Activated T-cell treated with anti-CD3 and anti-CD28 coated beads, Interleukin-2, amount 50 U/mL, for 72 hours (primary cell): Measurements from ENCODE around the gene RHOF. TPM values are rescaled to one million over a fixed set of nuclear protein-coding genes. Genes with fewer than 3 reads are reported as not detected.

Experiments used
- ATAC-seq, 2 donors: fragments of 150-1000 bp; cut with Tn5 transposase; replicated peaks in 1 of 2; 2 replicates each; pipeline ENCODE4 v1.10.0; 2021; ENCODE audit warnings: moderate library complexity in 2 of 2, mild to moderate bottlenecking in 1 of 2
- DNase-seq, 2 donors: peaks; one replicate each; pipeline ENCODE4 v3.0.0; 2021 to 2022; ENCODE audit warnings: mixed read lengths in 1 of 2
- H3K27ac Mint-ChIP-seq: one replicate; pipeline ENCODE4 v1.8.0; 2022; ENCODE audit warnings: mild to moderate bottlenecking, moderate library complexity, mixed read lengths
- H3K27me3 Mint-ChIP-seq: one replicate; pipeline ENCODE4 v1.8.0; 2022; ENCODE audit warnings: low read depth, mixed read lengths
- H3K36me3 Mint-ChIP-seq, 2 donors: one replicate each; pipeline ENCODE4 v1.8.0; 2022; ENCODE audit warnings: mixed read lengths in 2 of 2, mild to moderate bottlenecking in 1 of 2; ENCODE audit not compliant: insufficient read depth in 2 of 2
- H3K4me1 Mint-ChIP-seq: one replicate; pipeline ENCODE4 v1.8.0; 2022; ENCODE audit warnings: low read depth, mixed read lengths
- H3K4me3 Mint-ChIP-seq, 2 donors: one replicate each; pipeline ENCODE4 v1.8.0; 2022; ENCODE audit warnings: mild to moderate bottlenecking in 2 of 2, mixed read lengths in 2 of 2, moderate library complexity in 2 of 2
- H3K9me3 Mint-ChIP-seq, 2 donors: one replicate each; pipeline ENCODE4 v1.8.0; 2022; ENCODE audit warnings: mixed read lengths in 2 of 2
- total RNA-seq, 2 donors: library from RNA; stranded (reverse); gene quantifications; one replicate each; pipeline ENCODE4 v1.2.3, GENCODE V29; 2022

RHOF gene
- 100 to 1,000 TPM; 154 to 165 TPM for total RNA-seq

- ATAC-seq (peak; percentile 25 to 29), DNase-seq (peak in 1 of 2 donors; percentile 80)
- Mint-ChIP-seq H3K36me3 (peaks cover 13 to 24% of the 10 kb centered on the region in 2 donors), H3K27ac (peak within 1 kb of the TSS; percentile 91), H3K9me3 (no peaks in the 10 kb centered on the region), H3K27me3 (no peaks in the 10 kb centered on the region), H3K4me1 (peaks cover 62% of the 10 kb centered on the region), H3K4me3 (peak within 1 kb of the TSS; percentile 93 to 99)
Observed at GRCh38 chr12:121793440-121793837, at the start of gene RHOF. Gene RHOF, minus strand, starts transcription at chr12:121793688. Its CDS starts 55 bp downstream, at chr12:121793633.

DNA sequence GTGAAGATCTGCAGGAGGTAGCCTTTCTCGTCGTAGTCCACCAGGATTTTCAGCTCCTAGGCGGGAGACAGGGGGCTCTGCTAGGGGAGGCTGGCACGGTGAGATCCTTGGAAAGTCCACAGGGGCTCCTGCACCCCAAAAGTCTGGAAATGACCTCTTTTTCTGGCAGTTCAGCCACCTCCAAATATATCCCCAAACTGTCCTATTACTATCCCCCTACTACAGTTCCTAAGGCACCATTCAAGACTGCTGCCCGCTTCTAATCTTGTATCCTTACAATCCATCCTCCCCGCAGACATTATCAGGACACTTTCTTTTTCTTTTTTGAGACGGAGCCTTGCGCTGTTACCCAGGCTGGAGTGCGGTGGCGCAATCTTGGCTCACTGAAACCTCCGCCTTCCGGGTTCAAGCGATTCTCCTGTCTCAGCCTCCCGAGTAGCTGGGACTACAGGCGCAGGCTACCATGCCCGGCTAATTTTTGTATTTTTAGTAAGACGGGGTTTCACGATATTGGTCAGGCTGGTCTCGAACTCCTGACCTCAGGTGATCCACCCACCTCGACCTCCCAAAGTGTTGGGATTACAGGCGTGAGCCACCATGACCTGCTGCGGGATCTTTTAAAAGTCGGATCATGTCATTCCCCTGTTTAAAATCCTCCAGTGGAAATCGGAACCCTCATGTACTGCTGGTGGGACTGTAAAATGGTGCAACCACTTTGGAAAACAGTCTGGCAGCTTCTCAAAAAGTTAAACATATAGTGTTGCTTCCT lies 46.7 kb upstream of the RHOF start:
- ATAC-seq (no peak), DNase-seq (no peak)
- peaks cover 18% of the 10 kb centered on the region for H3K4me1 Mint-ChIP-seq
- peak overlapping the region; percentile 80 for H3K27ac Mint-ChIP-seq
- no peaks in the 10 kb centered on the region for H3K27me3 Mint-ChIP-seq
- no peaks in the 10 kb centered on the region for H3K36me3 Mint-ChIP-seq
- H3K9me3 Mint-ChIP-seq, result no peaks in the 10 kb centered on the region
- peak overlapping the region; percentile 98 to 99 for H3K4me3 Mint-ChIP-seq

DNA sequence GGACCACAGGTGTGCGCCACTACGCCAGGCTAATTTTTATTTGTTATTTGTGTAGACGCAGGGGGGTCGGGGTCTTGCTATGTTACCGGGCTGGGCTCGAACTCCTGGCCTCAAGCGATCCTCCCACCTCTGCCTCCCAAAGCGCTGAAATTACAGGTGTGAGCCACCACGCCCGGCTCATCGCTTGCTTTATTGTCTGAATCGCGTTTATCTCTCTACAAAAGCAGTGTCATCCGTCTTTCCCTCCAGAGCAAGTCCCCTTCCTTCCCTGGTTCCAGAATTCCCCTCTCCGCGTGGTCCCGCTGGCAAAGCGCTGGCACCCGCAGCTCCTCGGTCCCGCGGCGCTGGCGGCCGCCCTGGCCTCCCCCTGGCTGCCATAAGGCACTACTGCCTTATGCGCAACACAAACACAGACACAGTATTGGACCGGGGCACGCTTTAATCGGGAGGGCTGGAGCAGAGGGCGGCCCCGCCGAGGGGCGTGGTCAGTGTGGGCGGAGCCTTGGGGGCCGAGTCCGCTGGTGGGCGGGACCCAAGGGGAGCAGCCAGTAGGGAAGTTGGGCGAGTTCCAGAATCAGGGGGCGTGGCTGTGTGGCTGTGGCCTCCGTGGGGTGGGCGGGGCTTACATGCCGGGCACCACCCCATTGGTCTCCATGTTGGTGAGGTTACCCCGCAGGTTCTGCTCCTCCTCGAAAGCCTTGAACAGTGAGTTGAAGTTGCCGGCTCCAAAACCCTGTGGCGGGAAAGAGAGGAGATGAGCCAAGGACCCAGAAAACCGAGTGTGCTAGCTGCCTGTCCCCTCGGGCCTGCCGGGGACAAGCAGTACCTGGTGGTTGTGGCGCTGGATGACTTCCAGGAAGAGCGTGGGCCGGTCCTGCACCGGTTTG lies 45.9 kb upstream of the RHOF start:
- H3K4me3 Mint-ChIP-seq, result peak overlapping the region; percentile 98 to 99
- no peaks in the 10 kb centered on the region for H3K9me3 Mint-ChIP-seq
- peak; percentile 100 for DNase-seq
- H3K27ac Mint-ChIP-seq, result peak overlapping the region; percentile 80
- H3K36me3 Mint-ChIP-seq, result no peaks in the 10 kb centered on the region
- H3K4me1 Mint-ChIP-seq, result peaks cover 18% of the 10 kb centered on the region
- no peaks in the 10 kb centered on the region for H3K27me3 Mint-ChIP-seq
- ATAC-seq, result peak; percentile 96 to 97

DNA sequence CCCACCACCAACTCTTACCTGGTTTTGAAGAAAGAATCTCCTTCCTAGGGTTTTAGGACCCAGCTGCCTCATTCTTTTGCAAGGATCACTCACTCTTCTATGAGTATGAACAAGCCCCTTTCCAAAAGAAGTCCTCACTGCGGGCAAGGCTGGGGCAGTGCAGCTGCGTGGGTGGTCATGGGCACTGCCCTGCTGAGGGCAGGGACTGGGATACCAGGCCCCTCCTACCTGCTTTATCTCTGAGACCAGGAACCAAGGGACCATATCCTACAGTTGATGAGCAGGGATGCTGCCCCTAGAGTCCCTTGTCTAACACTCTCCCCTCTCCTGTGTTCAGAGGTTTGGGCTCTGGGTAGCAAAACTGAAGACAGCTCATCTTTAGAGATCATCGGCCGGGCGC lies 44.6 kb upstream of the RHOF start:
- Mint-ChIP-seq H3K9me3 (no peaks in the 10 kb centered on the region), H3K4me1 (peaks cover 18% of the 10 kb centered on the region), H3K27ac (no peak overlapping the region), H3K4me3 (no peak overlapping the region), H3K27me3 (no peaks in the 10 kb centered on the region), H3K36me3 (no peaks in the 10 kb centered on the region)
- no peak for DNase-seq
- no peak for ATAC-seq

DNA sequence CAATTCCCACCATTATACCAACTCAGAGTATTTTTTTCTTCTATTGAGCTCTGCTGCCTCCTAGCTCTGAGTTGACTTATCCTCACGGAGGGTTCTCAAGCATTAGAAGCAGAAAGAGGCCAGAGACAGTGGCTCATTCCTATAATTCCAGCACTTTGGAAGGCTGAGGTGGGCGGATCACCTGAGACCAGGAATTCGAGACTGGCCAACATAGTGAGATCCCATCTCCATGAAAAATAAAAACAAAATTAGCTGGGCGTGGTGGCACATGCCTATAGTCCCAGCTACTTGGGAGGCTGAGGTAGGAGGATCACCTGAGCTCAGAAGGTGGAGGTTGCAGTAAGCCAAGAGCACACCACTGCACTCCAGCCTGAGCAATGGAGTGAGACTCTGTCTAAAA lies 44.2 kb upstream of the RHOF start:
- no peaks in the 10 kb centered on the region for H3K9me3 Mint-ChIP-seq
- DNase-seq, result no peak
- H3K27me3 Mint-ChIP-seq, result no peaks in the 10 kb centered on the region
- ATAC-seq, result no peak
- H3K27ac Mint-ChIP-seq, result no peak overlapping the region
- H3K4me1 Mint-ChIP-seq, result peaks cover 20% of the 10 kb centered on the region
- H3K36me3 Mint-ChIP-seq, result peaks cover 0 to 1% of the 10 kb centered on the region in 2 donors
- H3K4me3 Mint-ChIP-seq, result no peak overlapping the region

GRCh38 chr12:121831571-121832245 lies 38.2 kb upstream of the RHOF start:
- H3K36me3 Mint-ChIP-seq, result peaks cover 0 to 24% of the 10 kb centered on the region in 2 donors
- no peak overlapping the region for H3K4me3 Mint-ChIP-seq
- H3K27me3 Mint-ChIP-seq, result no peaks in the 10 kb centered on the region

GRCh38 chr12:121830588-121831265 lies 37.2 kb upstream of the RHOF start:
- no peak for DNase-seq
- no peak overlapping the region for H3K27ac Mint-ChIP-seq
- no peaks in the 10 kb centered on the region for H3K27me3 Mint-ChIP-seq
- H3K4me3 Mint-ChIP-seq, result no peak overlapping the region
- H3K9me3 Mint-ChIP-seq, result no peaks in the 10 kb centered on the region
- H3K36me3 Mint-ChIP-seq, result peaks cover 0 to 30% of the 10 kb centered on the region in 2 donors
- ATAC-seq, result peak in 1 of 2 donors; percentile 18
- H3K4me1 Mint-ChIP-seq, result peaks cover 11% of the 10 kb centered on the region

More at GRCh38 chr12:121831571-121832245, 38.2 kb upstream of the RHOF start:
- Mint-ChIP-seq H3K27ac (no peak overlapping the region), H3K9me3 (no peaks in the 10 kb centered on the region), H3K4me1 (peaks cover 11% of the 10 kb centered on the region)
- ATAC-seq (no peak), DNase-seq (no peak)

GRCh38 chr12:121830134-121830533 lies 36.6 kb upstream of the RHOF start:
- DNase-seq (no peak), ATAC-seq (no peak)
- peaks cover 11% of the 10 kb centered on the region for H3K4me1 Mint-ChIP-seq
- no peaks in the 10 kb centered on the region for H3K27me3 Mint-ChIP-seq
- no peak overlapping the region for H3K4me3 Mint-ChIP-seq
- H3K27ac Mint-ChIP-seq, result no peak overlapping the region
- no peaks in the 10 kb centered on the region for H3K9me3 Mint-ChIP-seq
- H3K36me3 Mint-ChIP-seq, result peaks cover 0 to 30% of the 10 kb centered on the region in 2 donors

DNA sequence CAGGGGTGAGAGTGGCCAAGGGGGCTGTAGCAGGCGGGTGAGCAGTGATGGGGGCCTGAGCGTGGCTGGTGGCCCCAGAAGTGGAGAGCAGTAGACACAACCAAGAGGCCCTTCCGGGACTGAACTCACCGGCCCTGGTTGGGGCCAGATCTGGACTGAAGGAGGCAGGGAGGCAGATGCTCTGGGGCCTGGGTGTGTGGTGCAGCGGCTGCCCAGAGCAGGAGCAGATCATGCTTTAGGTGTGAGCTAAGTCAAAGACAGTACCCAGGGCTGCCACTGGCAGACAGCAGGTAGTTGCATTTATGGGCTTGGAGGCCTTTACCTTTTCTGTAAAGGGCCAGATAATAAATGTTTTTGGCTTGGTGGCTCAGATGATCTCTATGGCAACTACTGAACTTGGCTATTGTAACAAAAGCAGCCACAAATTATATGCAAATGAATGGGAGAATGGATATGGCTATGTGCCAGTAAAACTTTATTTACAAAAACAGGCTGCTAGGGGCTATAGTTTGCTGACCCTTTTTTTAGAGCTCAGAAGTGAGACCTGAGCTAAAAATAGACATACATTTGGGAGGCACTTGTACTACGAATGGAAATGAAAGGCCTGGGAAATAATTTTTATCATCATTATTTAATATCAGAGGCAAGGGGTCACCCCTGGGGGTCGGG lies 35.9 kb upstream of the RHOF start:
- Mint-ChIP-seq H3K36me3 (peaks cover 0 to 34% of the 10 kb centered on the region in 2 donors), H3K9me3 (no peaks in the 10 kb centered on the region), H3K4me3 (no peak overlapping the region)

GRCh38 chr12:121828826-121829225 lies 35.3 kb upstream of the RHOF start:
- peaks cover 11% of the 10 kb centered on the region for H3K4me1 Mint-ChIP-seq
- DNase-seq, result no peak
- no peaks in the 10 kb centered on the region for H3K9me3 Mint-ChIP-seq
- H3K27me3 Mint-ChIP-seq, result no peaks in the 10 kb centered on the region
- no peak overlapping the region for H3K4me3 Mint-ChIP-seq
- no peak for ATAC-seq
- H3K36me3 Mint-ChIP-seq, result peaks cover 0 to 34% of the 10 kb centered on the region in 2 donors
- peak overlapping the region; percentile 75 for H3K27ac Mint-ChIP-seq

More for the DNA sequence above, 35.9 kb upstream of the RHOF start:
- Mint-ChIP-seq H3K27ac (peak overlapping the region; percentile 52), H3K4me1 (peaks cover 11% of the 10 kb centered on the region), H3K27me3 (no peaks in the 10 kb centered on the region)
- ATAC-seq, result no peak
- DNase-seq, result no peak

DNA sequence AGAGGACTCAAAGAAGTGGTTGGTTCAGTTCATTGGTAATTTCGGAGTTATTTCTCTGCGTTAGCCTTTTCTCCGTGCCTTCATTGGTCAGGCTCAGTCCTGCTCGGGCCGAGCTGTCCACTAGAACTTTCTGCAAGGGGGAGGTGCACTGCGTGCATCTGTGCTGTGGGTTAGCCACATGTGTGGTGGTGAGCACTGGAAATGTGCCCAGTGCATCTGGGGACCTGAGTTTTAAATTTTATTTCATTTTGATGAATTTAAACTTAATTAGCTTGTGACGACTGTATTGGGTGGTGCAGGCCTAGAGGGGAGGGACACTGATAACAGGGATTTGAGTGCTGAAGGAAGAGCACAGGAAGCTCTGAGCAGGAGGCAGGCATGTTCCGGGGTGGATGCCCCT lies 34.8 kb upstream of the RHOF start:
- H3K27ac Mint-ChIP-seq, result peak overlapping the region; percentile 75
- H3K9me3 Mint-ChIP-seq, result no peaks in the 10 kb centered on the region
- H3K4me1 Mint-ChIP-seq, result peaks cover 11% of the 10 kb centered on the region
- no peak overlapping the region for H3K4me3 Mint-ChIP-seq
- H3K27me3 Mint-ChIP-seq, result no peaks in the 10 kb centered on the region
- ATAC-seq (no peak), DNase-seq (no peak)
- H3K36me3 Mint-ChIP-seq, result peaks cover 0 to 36% of the 10 kb centered on the region in 2 donors
